GM18858 (cell line): ENCODE measurements around the gene PNMA5.
"Not testable (repeated sequence)": the region's sequence is repeated elsewhere in the genome, so short reads cannot be mapped to it uniquely, and the experiment has no call there.

ENCODE experiments used
- ATAC-seq: cut with Tn5 transposase; IDR thresholded peaks from one replicate; pipeline ENCODE4 v1.9.1; 2021; ENCODE audit not compliant: unreplicated experiment

The PNMA5 gene

DNA sequence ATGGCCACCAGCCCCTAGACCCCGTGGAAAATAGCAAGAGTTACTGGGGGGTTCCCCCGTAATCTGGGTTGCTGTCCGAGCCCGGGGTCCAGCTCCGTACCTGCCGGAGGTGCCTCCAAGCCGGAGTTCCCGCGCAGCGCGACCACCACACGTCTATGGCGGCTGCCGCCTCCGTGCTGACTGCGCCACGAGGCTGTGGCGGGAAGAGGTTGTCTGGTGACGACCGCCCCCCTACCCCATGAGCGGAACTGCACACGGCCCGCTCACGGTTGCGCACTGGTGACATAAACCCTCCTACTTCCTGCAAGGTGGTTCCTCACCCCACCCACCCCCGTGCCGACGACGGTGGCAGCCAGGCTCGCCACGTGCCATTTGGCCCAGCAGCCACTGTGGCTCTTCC lies at the start of gene PNMA5:
PNMA5 (minus strand) TSS at position 184 of the 400 bp plus-strand sequence. CDS start 2,518 bp downstream, outside the sequence.
- ATAC-seq: no peak

DNA sequence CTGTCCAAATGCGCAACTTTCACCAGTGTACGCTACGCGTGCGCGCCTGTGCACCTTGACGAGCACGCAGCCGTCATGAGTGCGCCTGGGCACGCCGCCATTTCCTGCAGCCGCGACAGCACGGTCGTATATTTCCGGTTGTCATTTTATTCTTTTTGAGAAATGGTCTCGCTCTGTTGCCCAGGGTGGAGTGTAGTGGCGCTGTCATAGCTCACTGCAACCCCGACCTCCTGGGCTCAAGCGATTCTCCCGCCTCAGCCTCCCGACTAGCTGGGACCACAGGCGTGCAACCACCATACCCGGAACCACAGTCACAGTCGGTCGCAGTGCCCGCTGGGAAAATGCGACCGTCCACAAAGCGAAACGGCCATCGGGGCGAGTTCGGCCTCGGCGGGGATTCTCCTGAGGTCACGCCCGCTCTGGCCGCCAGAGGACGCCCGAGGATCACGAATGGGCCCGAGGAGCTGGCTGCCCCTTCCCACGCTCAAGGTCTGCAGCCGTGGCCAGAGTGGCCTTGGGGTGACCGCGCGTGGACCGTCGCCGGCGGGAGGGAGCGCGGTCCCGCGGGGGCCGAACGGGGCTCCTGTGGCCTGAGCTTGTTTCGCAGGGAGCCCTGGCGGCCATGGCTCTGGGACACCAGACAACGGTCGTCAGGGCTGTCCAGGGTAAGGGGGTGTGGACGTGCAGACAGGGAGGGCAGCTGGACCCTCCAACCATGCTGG lies 38.6 kb upstream of the PNMA5 start:
- ATAC-seq: no peak

- ATAC-seq: no peak
Observed at GRCh38 chrX:153030801-153031200, 36.9 kb upstream of the PNMA5 start.

DNA sequence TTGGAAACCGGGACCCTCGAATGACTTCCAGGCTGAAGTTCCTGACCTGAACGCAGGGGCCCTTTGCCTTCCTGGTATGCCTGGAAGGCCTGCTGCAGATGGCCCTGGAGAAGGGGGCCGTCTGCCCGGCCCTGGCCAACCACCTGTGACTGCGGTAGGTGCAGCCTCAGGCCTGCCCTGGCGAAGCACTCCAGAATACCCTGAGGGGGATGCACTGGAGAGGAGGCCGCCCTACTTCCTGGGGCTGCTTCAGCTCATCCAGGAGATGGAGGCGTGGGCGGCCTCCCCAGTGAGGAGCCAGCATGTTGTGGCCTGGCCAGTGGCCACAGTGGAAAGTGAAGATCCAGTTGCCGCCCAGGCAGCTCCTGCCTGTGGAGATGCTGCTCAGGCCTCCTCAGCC lies 36.0 kb upstream of the PNMA5 start:
- no peak for ATAC-seq

DNA sequence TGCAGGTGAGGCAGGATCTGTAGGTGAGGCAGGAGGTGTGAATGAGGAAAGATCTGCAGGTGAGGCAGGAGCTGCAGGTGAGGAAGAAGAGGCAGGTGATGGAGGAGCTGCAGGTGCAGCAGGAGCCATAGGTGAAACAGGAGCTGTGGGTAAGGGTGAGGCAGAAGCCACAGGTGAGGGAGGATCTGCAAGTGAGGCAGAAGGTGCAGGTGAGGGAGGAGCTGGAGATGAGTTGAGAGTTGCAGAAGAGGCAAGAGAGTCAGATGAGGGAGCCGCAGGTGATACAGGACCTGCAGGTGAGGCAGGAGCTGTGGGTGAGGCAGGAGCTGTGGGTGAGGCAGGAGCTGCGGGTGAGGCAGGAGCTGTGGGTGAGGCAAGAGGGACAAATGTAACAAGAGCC lies 35.2 kb upstream of the PNMA5 start:
- ATAC-seq: no peak

- ATAC-seq: not testable (repeated sequence)
Observed at GRCh38 chrX:153028487-153028886, 34.6 kb upstream of the PNMA5 start.

GRCh38 chrX:153026501-153026900 lies 32.6 kb upstream of the PNMA5 start:
- ATAC-seq: not testable (repeated sequence)

GRCh38 chrX:153019166-153019565 lies 25.2 kb upstream of the PNMA5 start:
- ATAC-seq: no peak

DNA sequence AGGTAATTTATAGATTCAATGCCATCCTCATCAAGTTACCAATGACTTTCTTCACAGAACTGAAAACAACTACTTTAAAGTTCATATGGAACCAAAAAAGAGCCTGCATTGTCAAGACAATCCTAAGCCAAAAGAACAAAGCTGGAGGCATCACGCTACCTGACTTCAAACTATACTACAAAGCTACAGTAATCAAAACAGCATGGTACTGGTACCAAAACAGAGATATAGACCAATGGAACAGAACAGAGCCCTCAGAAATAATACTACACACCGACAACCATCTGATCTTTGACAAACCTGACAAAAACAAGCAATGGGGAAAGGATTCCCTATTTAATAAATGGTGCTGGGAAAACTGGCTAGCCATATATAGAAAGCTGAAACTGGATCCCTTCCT lies 23.3 kb upstream of the PNMA5 start:
- not testable (repeated sequence) for ATAC-seq

DNA sequence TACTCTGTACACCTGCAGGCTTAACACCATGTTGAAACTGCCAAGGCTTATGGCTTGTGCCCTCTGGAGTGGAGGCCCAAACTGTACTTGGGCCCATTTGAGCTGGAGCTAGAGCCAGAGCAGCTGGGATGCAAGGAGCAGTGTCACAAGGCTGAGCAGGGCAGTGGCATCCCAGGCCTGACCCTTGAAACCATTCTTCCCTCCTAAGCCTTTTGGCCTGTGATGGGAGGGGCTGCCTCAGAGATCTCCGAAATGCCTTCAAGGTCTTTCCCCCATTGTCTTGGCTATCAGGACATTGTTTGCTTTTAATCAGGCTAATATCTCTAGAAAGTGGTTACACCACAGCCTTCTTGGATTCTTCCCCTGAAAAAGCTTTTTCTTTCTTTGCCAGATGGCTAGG lies 10.9 kb upstream of the PNMA5 start:
- no peak for ATAC-seq

DNA sequence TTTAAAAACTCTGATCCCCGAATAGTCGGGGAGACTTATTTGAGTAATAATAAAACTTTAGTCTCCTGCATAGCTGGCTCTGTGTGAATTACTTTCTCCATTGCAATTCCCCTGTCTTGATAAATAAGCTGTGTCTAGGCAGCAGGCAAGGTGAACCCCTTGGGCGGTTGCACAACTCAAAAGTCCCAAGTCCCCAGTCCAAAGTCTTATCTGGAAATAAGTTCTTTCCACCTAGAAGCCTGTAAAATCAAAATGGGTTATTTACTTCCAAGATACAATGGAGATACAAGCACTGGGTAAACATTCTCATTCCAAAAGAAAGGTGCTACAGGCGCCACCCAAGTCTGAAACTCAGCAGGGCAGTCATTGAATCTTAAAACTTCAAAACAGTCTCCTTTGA lies 10.1 kb upstream of the PNMA5 start:
- no peak for ATAC-seq

DNA sequence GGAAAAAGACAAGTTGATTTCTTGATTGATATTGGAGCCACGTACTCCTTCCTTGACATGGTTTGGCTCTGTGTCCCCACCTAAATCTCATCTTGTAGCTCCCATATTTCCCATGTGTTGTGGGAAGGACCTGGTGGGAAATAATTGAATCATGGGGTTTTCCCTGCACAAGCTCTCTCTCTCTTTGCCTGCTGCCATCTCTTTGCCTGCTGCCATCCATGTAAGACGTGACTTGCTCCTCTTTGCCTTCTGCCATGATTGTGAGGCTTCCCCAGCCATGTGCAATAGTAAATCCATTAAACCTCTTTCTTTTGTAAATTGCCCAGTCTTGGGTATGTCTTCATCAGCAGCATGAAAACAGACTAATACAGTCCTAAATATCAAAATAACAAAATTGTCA lies 8.3 kb upstream of the PNMA5 start:
- ATAC-seq: not testable (repeated sequence)

DNA sequence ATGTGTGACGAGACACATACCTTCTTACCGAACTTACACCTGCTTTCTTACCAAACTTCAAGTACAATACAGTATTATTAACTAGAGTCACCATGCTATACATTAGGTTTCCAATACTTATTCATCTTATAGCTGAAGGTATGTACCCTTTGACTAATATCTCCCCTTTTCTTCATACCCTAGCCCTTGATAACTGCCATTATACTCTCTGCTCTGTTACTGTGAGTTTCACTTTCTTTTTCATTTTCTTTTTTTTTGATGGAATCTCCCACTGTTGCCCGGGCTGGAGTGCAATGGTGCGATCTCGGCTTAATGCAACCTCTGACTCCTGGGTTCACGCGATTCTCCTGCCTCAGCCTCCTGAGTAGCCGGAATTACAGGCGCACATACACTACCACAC lies 3.4 kb upstream of the PNMA5 start:
- no peak for ATAC-seq

DNA sequence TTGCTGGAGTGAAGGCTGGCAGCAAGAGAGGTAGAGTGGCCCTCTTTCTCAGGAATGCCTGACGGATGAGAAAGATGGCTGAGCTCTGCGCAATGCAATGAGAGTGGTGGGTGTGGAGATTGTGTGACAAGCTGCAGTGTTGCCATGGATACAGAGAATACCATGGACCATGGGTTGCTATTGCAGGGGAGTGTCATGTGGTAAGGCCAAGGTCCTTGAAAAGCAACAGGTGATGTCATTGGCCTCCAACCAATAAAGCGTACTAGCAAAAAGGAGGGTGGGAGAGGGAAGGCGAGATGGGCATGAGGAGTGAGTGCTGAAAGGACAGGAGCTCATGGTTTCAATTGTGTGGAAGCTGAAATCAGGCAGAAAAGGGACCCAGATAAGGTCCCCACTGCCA lies 1.8 kb downstream of the PNMA5 start:
- no peak for ATAC-seq

DNA sequence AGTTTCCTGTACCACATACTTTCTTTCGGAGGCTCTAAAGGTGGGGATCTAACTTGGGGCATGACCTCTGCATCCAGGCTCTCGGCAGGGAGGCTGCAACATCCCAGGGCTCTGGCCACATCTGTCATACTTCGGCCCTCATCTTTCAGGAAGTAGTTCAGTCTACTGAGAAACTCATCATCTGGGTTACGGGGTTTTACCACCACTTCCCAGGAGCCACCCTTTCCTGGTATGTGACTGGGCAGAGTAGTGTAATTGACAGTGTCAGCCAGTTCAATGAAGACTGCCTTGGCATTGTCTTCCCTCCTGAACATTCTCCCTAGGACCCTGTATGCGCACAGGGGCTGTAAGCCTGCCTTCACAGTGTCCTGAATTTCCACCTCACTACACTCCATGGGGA lies 2.8 kb downstream of the PNMA5 start:
- no peak for ATAC-seq

DNA sequence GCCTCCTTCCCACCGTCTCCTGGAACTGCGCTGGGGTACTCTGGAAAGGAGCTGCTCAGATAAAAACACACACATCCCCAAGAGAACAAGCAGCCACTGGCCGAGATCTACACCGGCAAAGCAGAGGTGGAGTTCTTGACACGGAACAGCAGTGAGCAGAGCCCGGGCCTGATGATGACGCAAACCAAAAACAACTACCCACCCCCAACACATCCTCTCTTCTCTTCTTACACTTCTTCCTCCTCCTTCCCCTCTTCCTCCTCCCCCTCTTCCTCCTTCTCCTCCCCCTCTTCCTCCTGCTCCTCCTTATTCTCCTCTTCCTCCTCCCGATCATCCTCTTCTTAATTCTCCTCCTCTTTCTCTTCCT lies 4.6 kb downstream of the PNMA5 start:
- ATAC-seq: no peak

GRCh38 chrX:152988536-152989291 lies 5.2 kb downstream of the PNMA5 start:
- ATAC-seq: no peak

GRCh38 chrX:152987801-152988200 lies 6.1 kb downstream of the PNMA5 start:
- no peak for ATAC-seq

- ATAC-seq: not testable (repeated sequence)
Observed at GRCh38 chrX:152987156-152987555, 6.8 kb downstream of the PNMA5 start.

GRCh38 chrX:152985383-152985782 lies 8.5 kb downstream of the PNMA5 start:
- not testable (repeated sequence) for ATAC-seq

- no peak for ATAC-seq
Observed at GRCh38 chrX:152968193-152968592, 25.7 kb downstream of the PNMA5 start.

DNA sequence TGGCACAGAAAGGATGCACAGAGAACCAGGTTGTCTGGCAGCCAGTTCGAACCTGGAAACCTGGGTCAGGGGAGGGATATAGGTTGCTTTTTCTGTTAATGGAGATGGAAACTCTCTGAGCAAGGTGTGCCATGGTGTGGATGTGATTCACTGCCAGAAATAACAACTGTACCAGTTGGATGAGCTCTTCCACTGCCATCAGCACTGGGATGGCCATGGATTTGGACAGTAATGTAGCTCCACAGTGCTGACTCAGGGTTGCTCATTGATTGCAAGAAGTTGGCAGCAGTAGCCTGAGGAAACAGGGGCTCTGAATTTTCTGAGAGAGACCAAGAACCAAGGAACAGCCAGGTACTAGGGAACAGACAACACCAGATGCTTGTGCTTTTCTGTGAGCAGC lies 33.8 kb downstream of the PNMA5 start:
- no peak for ATAC-seq

DNA sequence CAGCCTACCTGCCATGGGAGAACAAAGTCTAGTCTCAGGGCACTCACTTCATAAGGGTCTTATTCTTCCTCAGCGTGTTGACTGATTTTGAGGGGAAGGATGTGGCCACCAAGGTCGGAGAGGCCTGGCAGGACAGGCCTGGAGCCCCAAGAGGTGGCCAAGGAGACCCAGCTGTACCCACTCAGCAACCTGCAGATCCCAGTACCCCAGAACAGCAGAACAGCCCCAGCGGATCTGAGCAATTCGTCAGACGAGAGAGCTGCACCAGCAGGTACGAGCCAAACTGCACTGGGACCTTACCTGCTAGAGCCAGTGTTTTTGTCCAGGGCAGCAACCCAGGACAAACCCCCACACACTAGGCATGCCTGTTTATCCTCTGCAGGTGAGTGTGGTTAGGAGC lies 34.3 kb downstream of the PNMA5 start:
- ATAC-seq: no peak
